Aorta (tissue), 5 donors: Measurements from ENCODE around the gene PEAK1. TPM values are rescaled to one million over a fixed set of nuclear protein-coding genes. Genes with fewer than 3 reads are reported as not detected.
"Not testable (repeated sequence)": the region's sequence is repeated elsewhere in the genome, so short reads cannot be mapped to it uniquely, and the experiment has no call there.

ENCODE experiments used
- ATAC-seq: fragments of 200-7000 bp; cut with Tn5 transposase; one replicate; pipeline ENCODE4 v1.9.1; 2022; ENCODE audit warnings: moderate library complexity; ENCODE audit not compliant: low FRiP score
- DNase-seq, 2 donors: peaks; one replicate each; pipeline ENCODE4 v3.0.0-alpha.2; 2020
- H3K27ac ChIP-seq, 2 donors: one replicate each; pipeline ENCODE4 v1.5.1; 2013; ENCODE audit warnings: low read length in 2 of 2, mild to moderate bottlenecking in 2 of 2, moderate library complexity in 2 of 2, control low read depth in 1 of 2, inconsistent platforms in 1 of 2, low read depth in 1 of 2
- H3K27me3 ChIP-seq, 2 donors: one replicate each; pipeline ENCODE4 v1.6.1; 2013; ENCODE audit warnings: control low read depth in 1 of 2, low read length in 1 of 2, mild to moderate bottlenecking in 1 of 2, moderate library complexity in 1 of 2; ENCODE audit not compliant: insufficient read depth in 2 of 2, control insufficient read depth in 1 of 2
- H3K36me3 ChIP-seq, 2 donors: one replicate each; pipeline ENCODE4 v1.6.1; 2013; ENCODE audit warnings: control low read depth in 1 of 2, low read length in 1 of 2, mild to moderate bottlenecking in 1 of 2; ENCODE audit not compliant: insufficient read depth in 2 of 2, control insufficient read depth in 1 of 2
- H3K4me1 ChIP-seq, 2 donors: one replicate each; pipeline ENCODE4 v1.6.1; 2013; ENCODE audit warnings: low read length in 2 of 2, control low read depth in 1 of 2, mild to moderate bottlenecking in 1 of 2, moderate library complexity in 1 of 2; ENCODE audit not compliant: insufficient read depth in 2 of 2, control insufficient read depth in 1 of 2
- H3K4me3 ChIP-seq, 2 donors: one replicate each; pipeline ENCODE4 v1.5.1; 2013; ENCODE audit warnings: low read length in 2 of 2, control low read depth in 1 of 2, mild to moderate bottlenecking in 1 of 2
- H3K9me3 ChIP-seq: one replicate; pipeline ENCODE4 v1.6.1; 2013; ENCODE audit warnings: mild to moderate bottlenecking, low read length; ENCODE audit not compliant: control insufficient read depth
- WGBS, 2 donors: extraction: QIAGEN DNeasy Blood & Tissue Kit; methylation state at CpG; one replicate each; pipeline ENCODE4 v1.1.7; 2013; 5-methylcytosine and 5-hydroxymethylcytosine counted together
- intact Hi-C, 2 donors: fragments of 100-400 bp; cut with DNase I; formaldehyde crosslinking; loops; one replicate each; pipeline versions ENCODE4 v1.14.2 to v1.15.0; 2022
- polyA plus RNA-seq, 2 donors: library from polyadenylated mRNA; stranded (reverse); fragments of 200-250 nt; gene quantifications; one replicate each; pipeline ENCODE4 v1.2.3, GENCODE V29; 2013
- total RNA-seq, 2 donors: library from RNA; stranded (reverse); fragmentation: NEBNext Ultra II Directional; extraction: Animal tissue kit (Norgen Biotek cat#: 25700); gene quantifications; one replicate each; pipeline ENCODE4 v1.2.1, GENCODE V29; 2021
- donor health status: healthy with polysubstance abuse.
- donor health status: Bipolar disorder and iron deficiency.
- donor health status: DM: no; HTN: no; CAD: no.
- donor health status: DM: no; HTN: no; CAD: no.
- donor health status: DM: yes; HTN: yes; CAD: no.

Gene PEAK1
- total and polyA plus RNA-seq, 4 donors, result 8.0 to 105 (median 53.4) TPM

DNA sequence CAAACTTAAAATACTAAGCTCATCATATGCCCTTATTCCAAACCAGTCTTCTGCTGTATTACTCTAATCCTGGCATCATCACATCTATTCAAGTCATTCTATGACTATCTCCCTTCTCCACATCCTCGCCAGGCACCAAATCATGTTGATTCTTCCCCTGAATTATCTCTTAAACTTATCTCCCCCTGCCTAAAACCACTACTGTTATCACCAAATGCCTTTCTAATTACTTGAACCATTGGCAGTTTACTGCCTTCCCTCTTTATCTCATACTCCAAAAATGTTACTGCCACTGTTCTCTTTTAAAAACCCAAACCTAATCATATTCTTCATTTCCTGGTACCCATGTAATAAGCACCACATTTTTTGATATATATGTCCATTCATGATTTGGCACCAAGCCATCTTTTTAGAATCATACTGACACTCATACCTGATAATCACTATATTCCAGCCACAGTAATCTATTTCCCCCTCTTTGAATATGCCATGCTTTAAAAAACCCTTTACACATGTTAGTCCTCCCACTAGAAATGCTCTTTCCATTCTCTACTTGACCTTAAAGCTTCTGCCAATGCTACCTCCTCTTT lies 126.8 kb downstream of the PEAK1 start:
- intact Hi-C loops, result no loop called here

DNA sequence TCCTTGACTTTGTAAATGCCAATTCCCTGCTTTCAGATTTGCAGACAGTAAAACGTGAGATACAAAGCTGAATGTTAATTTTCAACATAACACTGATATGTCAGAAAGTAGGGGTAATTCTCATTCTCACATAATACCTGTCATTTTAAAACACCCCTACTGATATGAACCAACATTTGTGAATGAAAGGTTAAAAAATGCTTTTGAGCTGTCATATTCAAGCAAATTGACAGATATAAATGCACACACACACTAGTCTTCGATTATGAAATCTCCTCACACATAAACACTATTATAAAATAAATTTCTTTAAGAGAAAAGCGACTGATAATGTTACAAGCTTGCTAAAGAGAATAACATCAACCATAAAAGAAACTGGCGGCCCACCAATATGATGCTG lies 128.8 kb downstream of the PEAK1 start:
- H3K27ac ChIP-seq, result no peak overlapping the region
- no peak overlapping the region for H3K4me3 ChIP-seq
- no peak for DNase-seq
- no peaks in the 10 kb centered on the region for H3K9me3 ChIP-seq
- H3K27me3 ChIP-seq, result no peaks in the 10 kb centered on the region
- H3K36me3 ChIP-seq, result peaks cover 0 to 1% of the 10 kb centered on the region in 2 donors
- intact Hi-C loops, result no loop called here
- ATAC-seq, result no peak
- H3K4me1 ChIP-seq, result no peaks in the 10 kb centered on the region
- WGBS, 2 donors, result 95 to 97% methylated on average over 4 of the region's 4 CpGs

More for the DNA sequence above, 126.8 kb downstream of the PEAK1 start:
- WGBS, 2 donors, result 79 to 84% methylated on average over 1 of the region's 1 CpG
- H3K4me3 ChIP-seq, result no peak overlapping the region
- H3K4me1 ChIP-seq, result no peaks in the 10 kb centered on the region
- ATAC-seq (no peak), DNase-seq (no peak)
- peaks cover 0 to 1% of the 10 kb centered on the region in 2 donors for H3K36me3 ChIP-seq
- H3K27me3 ChIP-seq, result no peaks in the 10 kb centered on the region
- H3K9me3 ChIP-seq, result no peaks in the 10 kb centered on the region
- H3K27ac ChIP-seq, result no peak overlapping the region

GRCh38 chr15:77287385-77287784 lies 132.5 kb downstream of the PEAK1 start:
- no peaks in the 10 kb centered on the region for H3K36me3 ChIP-seq
- intact Hi-C loops, result no loop called here
- DNase-seq, result no peak
- H3K27me3 ChIP-seq, result no peaks in the 10 kb centered on the region
- H3K4me1 ChIP-seq, result no peaks in the 10 kb centered on the region
- 70 to 72% methylated on average over 2 of the region's 2 CpGs for WGBS, 2 donors
- ATAC-seq, result no peak
- no peak overlapping the region for H3K27ac ChIP-seq
- no peaks in the 10 kb centered on the region for H3K9me3 ChIP-seq
- no peak overlapping the region for H3K4me3 ChIP-seq

DNA sequence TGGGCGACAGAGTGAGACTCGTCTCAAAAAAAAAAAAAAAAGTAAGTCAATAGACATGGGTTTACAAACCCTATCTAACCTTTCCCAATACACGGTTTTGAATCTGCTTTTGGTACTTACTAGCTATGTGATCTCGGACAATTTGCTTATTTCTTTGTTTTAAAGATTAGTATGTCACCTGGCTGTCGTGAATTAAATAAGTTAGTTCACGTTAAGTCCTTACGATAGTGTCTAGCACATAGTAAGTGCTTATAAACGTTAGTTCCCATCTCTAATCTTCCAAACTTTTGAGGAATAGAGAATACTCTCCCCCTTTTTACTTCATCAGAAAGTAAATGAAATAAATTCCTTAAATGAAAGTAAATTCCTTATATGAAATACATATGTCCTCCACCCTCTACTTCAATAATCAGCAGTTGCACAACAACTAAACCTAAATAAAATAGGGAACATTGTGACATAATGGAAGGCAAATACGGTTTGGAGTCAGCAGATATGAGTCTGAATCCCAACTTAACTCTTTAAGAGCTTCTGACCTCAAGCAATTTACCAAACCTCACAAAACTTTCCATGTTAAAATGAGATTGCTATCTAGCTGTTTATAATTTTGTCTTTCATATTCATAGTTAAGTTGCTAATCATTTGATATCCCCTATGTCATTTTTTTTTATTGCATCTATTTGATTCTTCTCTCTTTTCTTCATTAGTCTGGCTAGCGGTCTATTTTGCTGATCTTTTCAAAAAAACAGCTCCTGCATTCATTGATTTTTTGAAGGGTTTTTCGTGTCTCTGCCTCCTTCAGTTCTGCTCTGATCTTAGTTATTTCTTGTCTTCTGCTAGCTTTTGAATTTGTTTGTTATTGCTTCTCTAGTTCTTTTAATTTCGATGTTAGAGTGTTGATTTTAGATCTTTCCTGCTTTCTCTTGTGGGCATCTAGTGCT lies 134.6 kb downstream of the PEAK1 start:
- no peaks in the 10 kb centered on the region for H3K9me3 ChIP-seq
- intact Hi-C loops, result no loop called here
- no peaks in the 10 kb centered on the region for H3K36me3 ChIP-seq
- 92% methylated on average over 12 of the region's 12 CpGs for WGBS, 2 donors
- H3K4me1 ChIP-seq, result no peaks in the 10 kb centered on the region
- H3K4me3 ChIP-seq, result no peak overlapping the region
- H3K27ac ChIP-seq, result no peak overlapping the region
- no peak for ATAC-seq
- no peak for DNase-seq
- H3K27me3 ChIP-seq, result no peaks in the 10 kb centered on the region

DNA sequence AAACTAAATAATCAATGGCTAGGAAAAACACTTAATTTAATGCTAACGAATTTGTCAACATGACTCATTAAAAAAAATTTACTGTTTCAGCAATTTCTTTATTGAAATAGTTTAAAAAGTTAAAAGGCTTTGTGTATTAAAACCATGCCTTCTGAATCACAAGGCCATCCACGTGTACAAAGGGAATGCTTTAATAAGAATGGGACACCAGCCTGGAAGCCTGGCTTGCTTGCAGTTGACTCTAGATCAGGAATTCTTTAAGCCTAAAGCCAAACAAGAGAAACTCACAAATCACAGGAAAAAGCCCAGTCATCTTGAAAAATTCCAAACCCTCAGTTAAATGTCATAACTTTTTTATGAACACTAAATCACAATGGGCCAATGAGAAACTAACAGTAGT lies 137.6 kb downstream of the PEAK1 start:
- Histone ChIP-seq H3K27ac (no peak overlapping the region), H3K4me1 (no peaks in the 10 kb centered on the region), H3K36me3 (no peaks in the 10 kb centered on the region), H3K27me3 (no peaks in the 10 kb centered on the region), H3K9me3 (no peaks in the 10 kb centered on the region), H3K4me3 (no peak overlapping the region)
- intact Hi-C loops, result no loop called here
- peak; percentile 66 for ATAC-seq
- 25 to 28% methylated on average over 2 of the region's 2 CpGs for WGBS, 2 donors
- DNase-seq, result peak in 1 of 2 donors; percentile 57

DNA sequence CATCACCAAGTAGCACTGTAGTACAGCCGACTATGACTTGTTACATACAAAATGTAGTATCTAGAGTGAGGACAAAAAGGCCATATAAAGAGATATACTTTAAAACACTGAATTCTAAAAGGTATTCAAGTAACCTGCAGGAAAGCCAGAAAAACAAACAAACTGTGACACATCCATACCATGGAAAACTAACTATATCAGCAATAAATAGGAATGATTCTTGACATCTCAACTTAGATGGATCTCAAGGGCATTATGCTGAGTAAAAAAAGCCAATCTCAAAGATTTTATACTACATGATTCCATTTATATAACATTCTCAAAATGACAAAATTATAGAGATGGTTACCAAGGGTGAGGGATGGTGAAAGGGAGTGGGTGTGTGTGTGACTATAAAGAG lies 143.0 kb downstream of the PEAK1 start:
- Histone ChIP-seq H3K27ac (no peak overlapping the region), H3K4me1 (no peaks in the 10 kb centered on the region), H3K4me3 (no peak overlapping the region), H3K27me3 (no peaks in the 10 kb centered on the region), H3K9me3 (no peaks in the 10 kb centered on the region), H3K36me3 (no peaks in the 10 kb centered on the region)
- 87 to 96% methylated on average over 1 of the region's 1 CpG for WGBS, 2 donors
- no peak for DNase-seq
- ATAC-seq, result no peak
- intact Hi-C loops, result no loop called here

- WGBS, 2 donors, result 81 to 83% methylated on average over 3 of the region's 3 CpGs
- Histone ChIP-seq H3K4me3 (no peak overlapping the region), H3K27ac (no peak overlapping the region), H3K27me3 (no peaks in the 10 kb centered on the region), H3K9me3 (no peaks in the 10 kb centered on the region), H3K36me3 (no peaks in the 10 kb centered on the region), H3K4me1 (no peaks in the 10 kb centered on the region)
- ATAC-seq (no peak), DNase-seq (no peak)
- intact Hi-C loops, result no loop called here
These were observed 143.8 kb downstream of the PEAK1 start for GRCh38 chr15:77276096-77276495.

GRCh38 chr15:77273136-77273535 lies 146.8 kb downstream of the PEAK1 start:
- ATAC-seq, H3K4me1 ChIP-seq, DNase-seq, H3K4me3 ChIP-seq, H3K27me3 ChIP-seq, H3K36me3 ChIP-seq, H3K9me3 ChIP-seq, intact Hi-C loops, H3K27ac ChIP-seq: not testable (repeated sequence)
